Type B pancreatic cell (in vitro differentiated cells): ENCODE data around the gene PNPLA1. TPM values are rescaled to one million over a fixed set of nuclear protein-coding genes. Genes with fewer than 3 reads are reported as not detected.

Source experiments
- DNase-seq: peaks from one replicate; pipeline ENCODE4 v3.0.0; 2021; ENCODE audit warnings: mixed read lengths; ENCODE audit not compliant: unreplicated experiment; ENCODE audit errors: extremely low spot score
- H3K27ac Mint-ChIP-seq: 2 replicates; pipeline ENCODE4 v1.8.0; 2021; ENCODE audit warnings: mild to moderate bottlenecking, mixed read lengths
- H3K27me3 Mint-ChIP-seq: 2 replicates; pipeline ENCODE4 v1.8.0; 2021; ENCODE audit warnings: mixed read lengths
- H3K36me3 Mint-ChIP-seq: 2 replicates; pipeline ENCODE4 v1.8.0; 2021; ENCODE audit warnings: mixed read lengths
- H3K4me1 Mint-ChIP-seq: one replicate; pipeline ENCODE4 v1.8.0; 2021; ENCODE audit warnings: mixed read lengths; ENCODE audit not compliant: unreplicated experiment
- H3K4me3 Mint-ChIP-seq: 2 replicates; pipeline ENCODE4 v1.8.0; 2021; ENCODE audit warnings: mild to moderate bottlenecking, mixed read lengths
- H3K9me3 Mint-ChIP-seq: 2 replicates; pipeline ENCODE4 v1.8.0; 2021; ENCODE audit warnings: mixed read lengths
- total RNA-seq: library from RNA; stranded (reverse); gene quantifications from 2 replicates; pipeline ENCODE4 v1.2.1, GENCODE V29; 2021; ENCODE audit warnings: low replicate concordance
- TF ChIP-seq, protein P1 (sequence below): fragments of 200-600 bp; sonication (generic); conservative IDR thresholded peaks from 2 replicates; pipeline ENCODE4 v1.5.0; 2021; ENCODE audit warnings: antibody characterized with exemption, mild to moderate bottlenecking

Gene PNPLA1
- total RNA-seq, 1 donor from 2014 or later, result 0.12 TPM

DNA sequence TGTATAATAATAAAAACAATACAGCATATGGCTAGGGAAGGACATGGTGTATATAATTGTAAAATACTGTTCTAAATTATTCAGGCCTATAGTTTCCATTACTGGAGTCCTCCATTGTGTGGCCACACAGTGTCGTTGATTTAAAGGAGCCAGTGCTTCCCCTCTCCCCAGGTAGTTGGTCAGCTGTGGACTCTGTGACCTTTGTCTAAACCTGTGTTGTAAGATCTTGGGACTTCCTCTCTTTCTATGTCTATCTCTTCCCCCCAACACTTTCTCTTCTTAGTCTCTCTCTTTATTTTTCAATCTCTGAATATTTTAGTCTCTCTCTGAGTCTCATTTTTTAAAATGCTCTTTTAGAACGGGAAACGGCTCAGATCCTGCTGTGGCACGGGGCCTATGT lies 37.7 kb upstream of the PNPLA1 start:
- Mint-ChIP-seq H3K4me1 (no peaks in the 10 kb centered on the region), H3K27ac (no peak overlapping the region), H3K27me3 (no peaks in the 10 kb centered on the region), H3K4me3 (no peak overlapping the region), H3K36me3 (peaks cover 24% of the 10 kb centered on the region), H3K9me3 (no peaks in the 10 kb centered on the region)
- TF ChIP-seq, protein P1, sequence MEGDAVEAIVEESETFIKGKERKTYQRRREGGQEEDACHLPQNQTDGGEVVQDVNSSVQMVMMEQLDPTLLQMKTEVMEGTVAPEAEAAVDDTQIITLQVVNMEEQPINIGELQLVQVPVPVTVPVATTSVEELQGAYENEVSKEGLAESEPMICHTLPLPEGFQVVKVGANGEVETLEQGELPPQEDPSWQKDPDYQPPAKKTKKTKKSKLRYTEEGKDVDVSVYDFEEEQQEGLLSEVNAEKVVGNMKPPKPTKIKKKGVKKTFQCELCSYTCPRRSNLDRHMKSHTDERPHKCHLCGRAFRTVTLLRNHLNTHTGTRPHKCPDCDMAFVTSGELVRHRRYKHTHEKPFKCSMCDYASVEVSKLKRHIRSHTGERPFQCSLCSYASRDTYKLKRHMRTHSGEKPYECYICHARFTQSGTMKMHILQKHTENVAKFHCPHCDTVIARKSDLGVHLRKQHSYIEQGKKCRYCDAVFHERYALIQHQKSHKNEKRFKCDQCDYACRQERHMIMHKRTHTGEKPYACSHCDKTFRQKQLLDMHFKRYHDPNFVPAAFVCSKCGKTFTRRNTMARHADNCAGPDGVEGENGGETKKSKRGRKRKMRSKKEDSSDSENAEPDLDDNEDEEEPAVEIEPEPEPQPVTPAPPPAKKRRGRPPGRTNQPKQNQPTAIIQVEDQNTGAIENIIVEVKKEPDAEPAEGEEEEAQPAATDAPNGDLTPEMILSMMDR, result no peak
- no peak for DNase-seq

DNA sequence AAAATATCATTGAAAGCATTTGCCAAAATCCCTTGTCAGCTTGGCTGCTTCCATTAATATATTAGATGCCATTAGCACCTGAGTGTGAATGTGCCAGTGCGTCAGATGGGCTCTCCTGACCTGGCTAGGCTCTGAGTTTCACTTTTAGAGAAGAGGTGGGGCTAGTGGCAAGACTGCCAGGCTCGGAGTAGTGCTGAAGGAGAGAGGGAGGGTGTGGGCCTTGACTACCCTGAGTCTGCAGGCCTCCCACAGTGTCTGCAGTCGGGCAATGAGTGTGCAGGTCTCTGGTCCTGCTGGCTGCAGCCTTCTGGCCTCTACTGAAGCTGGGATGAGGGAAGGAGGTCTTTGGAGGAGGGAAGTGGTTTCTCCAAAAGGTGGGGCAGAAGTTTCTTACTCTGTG lies 34.6 kb upstream of the PNPLA1 start:
- Mint-ChIP-seq H3K27me3 (no peaks in the 10 kb centered on the region), H3K4me1 (no peaks in the 10 kb centered on the region), H3K27ac (no peak overlapping the region), H3K9me3 (no peaks in the 10 kb centered on the region), H3K4me3 (no peak overlapping the region), H3K36me3 (peaks cover 12% of the 10 kb centered on the region)
- DNase-seq, result no peak
- TF ChIP-seq, protein P1, result no peak

DNA sequence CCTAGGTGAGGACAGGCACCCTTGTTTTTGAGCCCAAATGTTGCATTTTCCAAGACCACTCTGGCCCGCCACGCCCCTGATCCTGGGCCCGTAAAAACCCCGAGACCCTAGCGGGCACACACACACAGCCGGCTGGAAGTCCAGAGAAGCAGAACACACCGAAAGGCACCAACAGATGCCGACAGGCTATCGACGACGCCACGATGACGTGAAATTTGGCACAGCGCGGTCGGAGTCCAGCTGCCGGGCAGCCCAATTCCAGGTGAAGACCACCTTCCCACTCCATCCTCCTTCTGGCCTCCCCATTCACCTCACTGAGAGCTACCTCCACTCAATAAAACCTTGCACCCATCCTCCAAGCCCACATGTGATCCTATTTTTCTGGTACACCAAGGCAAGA lies 34.0 kb upstream of the PNPLA1 start:
- no peak for DNase-seq
- Mint-ChIP-seq H3K9me3 (no peaks in the 10 kb centered on the region), H3K36me3 (peaks cover 11% of the 10 kb centered on the region), H3K4me1 (no peaks in the 10 kb centered on the region), H3K27ac (no peak overlapping the region), H3K27me3 (no peaks in the 10 kb centered on the region), H3K4me3 (no peak overlapping the region)
- TF ChIP-seq, protein P1, result no peak

DNA sequence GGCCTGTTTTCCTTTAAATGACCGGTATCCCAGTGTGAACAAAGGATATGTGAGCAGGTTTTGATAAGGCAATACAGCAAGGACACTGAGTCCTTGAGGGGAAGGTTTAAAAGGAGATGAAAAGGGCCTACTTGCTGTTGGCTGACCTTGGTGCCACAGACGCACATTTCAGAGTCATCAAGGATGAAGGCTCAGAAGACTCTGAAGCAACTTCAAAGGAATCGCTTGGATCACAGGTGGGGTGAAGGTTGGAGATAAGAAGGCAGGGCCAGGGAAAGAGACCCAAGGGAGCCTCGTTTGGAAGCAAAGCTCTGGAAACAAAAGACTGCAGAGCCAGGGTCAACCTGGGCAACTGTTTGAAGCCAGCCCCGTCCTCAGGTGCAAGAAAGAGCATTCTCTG lies 30.1 kb upstream of the PNPLA1 start:
- TF ChIP-seq, protein P1, result no peak
- Mint-ChIP-seq H3K9me3 (no peaks in the 10 kb centered on the region), H3K27me3 (no peaks in the 10 kb centered on the region), H3K36me3 (peaks cover 3% of the 10 kb centered on the region), H3K27ac (no peak overlapping the region), H3K4me3 (no peak overlapping the region), H3K4me1 (peaks cover 26% of the 10 kb centered on the region)
- DNase-seq, result no peak

DNA sequence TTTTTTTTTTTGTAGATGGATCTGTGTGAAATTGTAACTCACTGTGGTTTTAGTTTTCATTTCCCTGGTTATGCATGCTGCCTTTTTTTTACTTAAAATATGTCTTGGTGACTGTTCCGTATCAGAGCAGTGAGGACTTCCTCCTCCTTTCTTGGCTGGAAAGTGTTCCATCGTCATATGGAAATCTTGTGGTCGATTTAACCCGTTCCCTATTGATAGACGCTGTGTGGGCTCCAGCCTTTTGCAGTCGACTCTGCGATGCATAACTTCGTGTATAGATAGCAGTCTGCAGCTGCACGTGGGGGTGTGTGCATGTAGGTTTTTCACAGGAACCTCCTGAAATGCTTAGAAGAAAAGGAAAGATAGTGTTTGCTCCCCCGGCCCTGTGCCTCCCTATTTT lies 28.1 kb upstream of the PNPLA1 start:
- DNase-seq, result no peak
- Mint-ChIP-seq H3K9me3 (no peaks in the 10 kb centered on the region), H3K4me1 (peaks cover 43% of the 10 kb centered on the region), H3K36me3 (peaks cover 3% of the 10 kb centered on the region), H3K27ac (no peak overlapping the region), H3K4me3 (no peak overlapping the region), H3K27me3 (no peaks in the 10 kb centered on the region)
- TF ChIP-seq, protein P1, result no peak

DNA sequence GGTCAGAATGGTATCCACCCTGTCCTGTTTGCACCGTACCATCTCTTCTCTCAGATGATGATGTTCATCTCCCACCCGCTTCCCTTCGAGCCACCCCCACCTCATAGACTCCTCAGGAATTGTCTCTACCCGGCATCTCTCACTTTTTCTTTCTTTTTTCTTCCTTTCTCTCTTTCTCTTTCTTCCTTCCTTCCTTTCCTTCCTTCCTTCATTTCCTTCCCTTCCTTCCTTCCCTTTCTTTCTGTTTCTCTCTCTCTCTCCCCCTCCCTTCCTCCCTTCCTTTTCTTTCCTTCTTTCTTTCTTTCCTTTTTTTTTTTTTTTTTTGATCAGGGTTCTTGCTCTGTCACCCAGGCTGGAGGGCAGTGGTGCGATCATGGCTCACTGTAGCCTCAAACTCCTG lies 27.7 kb upstream of the PNPLA1 start:
- no peaks in the 10 kb centered on the region for H3K9me3 Mint-ChIP-seq
- no peak overlapping the region for H3K4me3 Mint-ChIP-seq
- TF ChIP-seq, protein P1, result no peak
- H3K4me1 Mint-ChIP-seq, result peaks cover 48% of the 10 kb centered on the region
- peaks cover 3% of the 10 kb centered on the region for H3K36me3 Mint-ChIP-seq
- no peaks in the 10 kb centered on the region for H3K27me3 Mint-ChIP-seq
- no peak overlapping the region for H3K27ac Mint-ChIP-seq
- DNase-seq, result no peak
